GM19372 (cell line): Measurements from ENCODE around the gene ALMS1.
"Not testable (repeated sequence)": the region's sequence is repeated elsewhere in the genome, so short reads cannot be mapped to it uniquely, and the experiment has no call there.

ENCODE experiments used
- ATAC-seq: cut with Tn5 transposase; IDR thresholded peaks from one replicate; pipeline ENCODE4 v1.9.1; 2021; ENCODE audit warnings: mild to moderate bottlenecking, low read depth, moderate library complexity; ENCODE audit not compliant: unreplicated experiment

ALMS1 gene

DNA sequence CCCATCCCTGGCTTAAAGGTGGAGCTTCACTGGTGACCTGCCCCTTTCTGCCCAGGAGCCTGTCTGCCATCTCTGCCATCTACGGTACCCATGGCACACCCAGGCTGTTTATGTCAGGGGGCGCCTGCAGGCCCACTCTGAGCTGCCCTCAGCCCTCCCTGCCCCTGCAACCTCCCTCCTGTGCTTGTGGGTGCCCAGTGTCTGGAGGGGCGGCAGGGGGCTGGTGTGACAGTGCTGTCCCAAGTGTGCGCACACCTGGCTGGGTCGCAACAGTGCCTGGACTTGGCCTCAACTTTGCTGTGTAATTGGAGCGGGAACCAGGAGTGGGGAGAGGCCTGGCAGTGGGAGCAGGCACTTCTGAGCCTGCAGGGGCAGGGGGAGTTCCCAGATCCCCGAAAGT, 102.4 kb downstream of the ALMS1 start:
- no peak for ATAC-seq

DNA sequence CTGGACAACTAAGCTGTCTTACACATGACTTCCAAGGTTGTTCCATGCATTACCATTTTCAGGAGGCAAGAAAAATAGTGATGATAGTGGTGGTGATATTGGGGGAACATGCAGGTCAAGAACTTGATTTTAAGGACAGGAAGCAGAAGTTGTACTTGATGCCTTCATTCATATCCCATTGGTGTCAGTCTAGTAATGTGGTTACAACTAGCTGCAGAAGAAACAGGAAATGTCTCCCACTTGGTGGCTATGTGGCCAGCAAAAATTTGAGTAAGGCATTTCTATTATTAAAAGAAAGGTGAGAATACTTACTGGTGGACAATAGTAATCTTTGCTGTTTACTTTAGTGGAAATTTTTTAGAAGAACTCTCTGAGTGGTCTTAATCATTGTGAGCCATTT, 103.4 kb downstream of the ALMS1 start:
- ATAC-seq: peak; percentile 57

DNA sequence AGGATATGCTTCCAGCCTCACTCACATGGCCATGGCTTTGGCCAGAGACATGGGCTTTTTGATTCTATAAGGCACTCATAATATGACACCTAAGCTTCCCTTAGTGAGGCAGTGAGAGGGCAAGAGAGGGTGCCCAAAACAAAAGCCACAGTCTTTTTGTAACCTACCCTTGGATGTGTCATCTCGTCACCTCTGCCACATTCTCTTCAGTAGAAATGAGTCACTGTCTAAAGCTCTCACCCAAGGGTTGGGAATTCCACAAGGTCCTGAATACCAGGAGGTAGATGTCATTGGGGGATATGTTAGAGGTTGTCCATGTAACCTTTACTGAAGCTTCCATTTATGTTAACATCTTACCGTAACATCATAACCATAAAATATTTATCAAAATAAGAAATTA, 108.4 kb downstream of the ALMS1 start:
- no peak for ATAC-seq

DNA sequence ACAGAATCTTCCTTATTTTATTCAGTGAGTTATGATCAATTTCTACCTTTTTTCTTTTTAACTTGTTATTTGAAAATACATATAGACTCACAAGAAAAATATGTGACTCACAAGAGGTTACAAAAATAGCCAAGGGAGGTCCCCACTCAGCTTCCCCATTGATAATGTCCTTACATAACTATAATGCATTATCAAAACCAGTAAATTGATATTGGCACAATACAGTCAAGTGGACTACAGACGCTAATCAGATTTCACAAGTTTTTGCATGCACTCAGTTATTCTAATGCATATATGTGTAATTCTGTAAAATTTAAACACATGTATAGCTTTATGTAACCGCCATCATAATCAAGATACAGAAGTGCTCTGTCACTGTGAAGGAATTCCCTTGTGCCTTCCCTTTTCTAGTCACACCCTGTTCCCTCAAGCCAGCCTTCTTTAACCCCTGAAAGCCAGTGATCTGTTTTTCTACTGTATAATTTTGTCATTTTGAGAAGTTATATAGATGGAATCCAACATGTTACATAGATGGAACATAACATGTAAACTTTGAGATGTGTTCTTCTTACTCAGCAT, 118.4 kb downstream of the ALMS1 start:
- no peak for ATAC-seq

DNA sequence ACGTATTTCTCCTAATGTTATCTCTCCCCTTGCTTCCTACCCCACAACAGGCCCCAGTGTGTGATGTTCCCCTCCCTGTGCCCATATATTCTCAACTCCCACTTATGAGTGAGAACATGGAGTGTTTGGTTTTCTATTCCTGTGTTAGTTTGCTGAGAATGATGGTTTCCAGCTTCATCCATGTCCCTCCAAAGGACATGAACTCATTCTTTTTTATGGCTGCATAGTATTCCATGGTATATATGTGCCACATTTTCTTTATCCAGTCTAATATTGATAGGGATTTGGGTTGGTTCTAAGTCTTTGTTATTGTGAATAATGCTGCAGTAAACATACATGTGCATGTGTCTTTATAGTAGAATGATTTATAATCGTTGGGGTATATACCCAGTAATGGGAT, 119.2 kb downstream of the ALMS1 start:
- not testable (repeated sequence) for ATAC-seq

DNA sequence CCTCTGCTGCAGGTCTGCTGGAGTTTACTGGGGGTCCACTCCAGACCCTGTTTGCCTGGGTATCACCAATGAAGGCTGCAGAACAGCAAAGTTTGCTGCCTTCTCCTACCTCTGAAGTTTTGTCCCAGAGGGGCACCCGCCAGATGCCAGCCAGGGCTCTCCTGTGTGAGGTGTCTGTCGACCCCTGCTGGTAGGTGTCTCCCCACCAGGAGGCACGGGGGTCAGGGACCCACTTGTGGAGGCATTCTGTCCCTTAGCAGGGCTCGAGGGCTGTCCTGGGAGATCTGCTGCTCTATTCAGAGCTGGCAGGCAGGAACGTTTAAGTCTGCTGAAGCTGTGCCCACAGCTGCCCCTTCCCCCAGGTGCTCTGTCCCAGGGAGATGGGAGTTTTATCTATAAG, 124.8 kb downstream of the ALMS1 start:
- ATAC-seq: not testable (repeated sequence)

DNA sequence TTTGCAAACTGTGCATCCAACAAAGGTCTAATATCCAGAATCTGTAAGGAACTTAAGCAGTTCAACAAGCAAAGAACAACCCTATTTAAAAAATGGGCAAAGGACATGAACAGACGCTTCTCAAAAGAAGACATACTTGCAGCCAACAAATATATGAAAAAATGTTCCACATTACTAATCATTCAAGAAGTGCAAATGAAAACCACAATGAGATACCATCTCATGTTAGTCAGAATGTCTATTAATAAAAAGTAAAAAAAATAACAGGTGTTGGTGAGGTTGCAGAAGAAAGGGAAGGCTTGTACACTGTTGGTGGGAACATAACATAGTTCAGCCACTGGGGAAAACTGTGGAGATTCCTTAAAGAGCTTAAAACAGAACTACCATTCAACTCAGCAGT, 130.4 kb downstream of the ALMS1 start:
- no peak for ATAC-seq

DNA sequence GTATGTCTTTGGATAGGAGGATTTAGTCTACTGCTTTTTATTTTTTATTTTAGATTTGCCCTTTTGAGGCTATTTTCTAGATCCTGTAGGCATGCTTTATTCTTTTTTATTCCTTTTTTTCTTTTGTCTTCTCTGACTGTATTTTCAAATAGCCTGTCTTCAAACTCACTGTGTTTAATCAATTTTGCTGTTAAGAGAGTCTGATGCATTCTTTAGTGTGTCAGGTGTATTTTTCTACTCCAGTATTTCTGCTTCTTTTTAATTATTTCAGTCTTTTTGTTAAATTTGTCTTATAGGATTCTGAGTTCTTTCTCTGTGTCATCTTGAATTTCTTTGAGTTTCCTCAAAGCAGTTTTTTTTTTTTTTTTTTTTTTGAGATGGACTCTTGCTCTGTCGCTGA, 143.1 kb downstream of the ALMS1 start:
- no peak for ATAC-seq

DNA sequence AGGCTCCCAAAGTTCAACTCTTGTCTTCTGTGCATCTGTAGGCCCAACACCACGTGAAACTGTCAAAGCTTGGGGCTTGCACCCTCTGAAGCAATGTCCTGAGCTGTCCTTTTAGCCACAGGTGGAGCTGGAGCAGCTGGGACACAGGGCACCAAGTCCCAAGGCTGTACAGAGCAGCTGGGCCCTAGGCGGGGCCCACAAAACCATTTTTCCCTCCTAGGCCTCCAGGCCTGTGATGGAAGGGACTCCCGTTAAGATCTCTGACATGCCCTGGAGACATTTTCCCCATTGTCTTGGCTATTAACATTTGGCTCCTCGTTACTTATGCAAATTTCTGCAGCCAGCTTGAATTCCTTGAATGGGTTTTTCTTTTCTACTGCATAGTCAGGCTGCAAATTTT, 145.1 kb downstream of the ALMS1 start:
- not testable (repeated sequence) for ATAC-seq

DNA sequence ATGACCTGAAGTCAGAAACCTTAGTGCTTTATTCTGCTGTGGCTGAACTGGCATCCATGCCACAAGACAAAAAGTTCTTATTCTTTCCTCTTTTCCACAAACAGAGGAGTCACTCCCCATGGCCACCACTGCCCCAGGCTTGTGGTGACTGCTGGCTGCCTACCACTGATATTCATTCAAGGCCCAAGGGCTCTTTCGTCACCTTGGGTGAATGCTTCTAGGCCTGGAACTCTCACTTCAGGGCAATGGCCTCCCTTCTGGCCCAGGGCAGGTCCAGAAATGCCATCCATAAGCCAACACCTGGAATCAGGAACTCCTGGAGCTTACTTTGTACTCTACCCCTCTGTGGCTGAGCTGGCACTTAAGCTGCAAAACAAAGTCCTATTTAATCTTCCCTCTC, 146.7 kb downstream of the ALMS1 start:
- ATAC-seq: no peak

DNA sequence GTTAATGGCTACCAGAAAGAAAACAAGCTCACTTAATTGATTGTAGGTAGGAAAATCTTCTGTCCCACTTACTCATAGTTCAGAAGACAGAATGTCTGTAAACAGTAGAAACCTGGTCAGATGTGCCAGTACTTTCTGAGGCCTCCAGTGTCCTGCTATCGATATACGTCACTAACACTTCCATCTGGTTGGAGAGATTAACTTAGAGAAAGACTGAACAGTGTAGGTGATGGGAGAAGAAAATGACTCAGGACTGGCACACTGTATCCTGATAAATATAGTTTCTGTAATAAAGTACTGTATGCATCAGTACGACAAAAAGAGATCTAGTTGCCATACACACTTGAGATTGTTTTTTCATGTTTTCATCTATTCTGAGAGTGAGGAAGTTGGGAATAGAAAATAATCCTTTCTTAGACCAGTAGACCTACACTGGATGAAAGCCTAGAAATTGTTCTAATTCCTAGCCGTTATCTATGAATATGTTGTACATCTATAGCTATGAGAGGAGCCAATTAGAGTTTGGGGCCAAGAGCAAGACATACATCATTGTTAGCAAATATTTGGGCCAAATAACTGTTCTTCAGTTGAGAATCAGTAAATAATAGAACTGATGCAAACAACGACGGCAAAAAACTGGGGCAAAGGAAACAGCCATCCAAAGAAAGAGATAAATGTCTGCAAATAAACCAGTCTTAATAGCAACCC, 150.7 kb downstream of the ALMS1 start:
- no peak for ATAC-seq

DNA sequence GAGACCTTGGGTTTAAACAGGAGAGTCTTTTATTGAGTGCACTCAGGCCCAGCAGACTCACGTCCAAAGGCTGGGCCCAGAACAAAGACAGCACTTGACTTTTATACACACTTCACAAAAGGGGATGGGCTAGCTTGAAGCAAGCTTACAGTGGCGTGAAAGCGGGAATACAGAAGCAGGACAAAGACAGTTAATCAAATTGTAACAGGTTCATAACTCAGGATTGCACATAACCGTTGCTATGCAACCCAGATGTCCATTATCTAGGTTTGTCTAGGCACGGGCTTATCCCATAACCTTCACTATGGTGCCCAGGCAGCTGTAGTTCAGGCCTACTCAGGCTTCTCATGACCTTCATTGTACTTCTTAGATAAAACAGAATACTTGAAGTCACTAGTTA, 175.2 kb downstream of the ALMS1 start:
- ATAC-seq: not testable (repeated sequence)

DNA sequence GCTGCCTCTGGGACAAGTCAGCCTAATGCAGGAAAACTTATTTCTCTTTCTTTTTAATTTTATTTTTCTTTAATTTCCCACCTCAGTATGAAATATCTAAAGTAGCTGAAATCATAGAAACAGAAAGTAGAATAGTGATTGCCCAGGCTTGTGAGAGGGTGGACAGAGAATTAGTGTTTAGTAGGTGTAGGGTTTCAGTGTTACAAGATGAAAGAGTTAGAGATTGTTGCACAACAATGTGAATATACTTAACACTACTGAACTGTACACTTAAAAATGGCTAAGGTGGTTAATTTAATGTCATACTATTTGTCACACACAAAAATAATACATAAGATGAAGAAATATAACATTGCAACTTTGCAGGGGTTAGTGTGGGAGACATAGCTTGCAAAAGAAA, 175.8 kb downstream of the ALMS1 start:
- no peak for ATAC-seq

DNA sequence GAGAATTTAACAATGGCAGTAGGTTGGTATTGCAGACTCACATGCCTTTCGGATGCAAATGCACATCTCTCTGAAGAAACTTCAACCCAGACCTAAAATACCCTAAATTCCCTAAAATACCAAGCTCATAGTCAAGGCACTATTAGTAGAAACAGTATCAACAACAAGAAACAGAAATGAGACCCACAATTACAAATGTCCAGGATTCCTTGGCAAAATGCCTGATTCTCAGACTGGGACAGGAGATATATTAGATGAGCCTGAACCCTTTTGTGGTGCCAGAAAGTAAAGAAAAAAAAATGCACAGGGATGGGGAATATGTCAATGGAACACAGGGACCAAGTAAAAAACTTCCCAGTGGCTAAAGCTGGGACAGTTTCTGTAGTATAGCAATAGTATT, 179.3 kb downstream of the ALMS1 start:
- no peak for ATAC-seq

DNA sequence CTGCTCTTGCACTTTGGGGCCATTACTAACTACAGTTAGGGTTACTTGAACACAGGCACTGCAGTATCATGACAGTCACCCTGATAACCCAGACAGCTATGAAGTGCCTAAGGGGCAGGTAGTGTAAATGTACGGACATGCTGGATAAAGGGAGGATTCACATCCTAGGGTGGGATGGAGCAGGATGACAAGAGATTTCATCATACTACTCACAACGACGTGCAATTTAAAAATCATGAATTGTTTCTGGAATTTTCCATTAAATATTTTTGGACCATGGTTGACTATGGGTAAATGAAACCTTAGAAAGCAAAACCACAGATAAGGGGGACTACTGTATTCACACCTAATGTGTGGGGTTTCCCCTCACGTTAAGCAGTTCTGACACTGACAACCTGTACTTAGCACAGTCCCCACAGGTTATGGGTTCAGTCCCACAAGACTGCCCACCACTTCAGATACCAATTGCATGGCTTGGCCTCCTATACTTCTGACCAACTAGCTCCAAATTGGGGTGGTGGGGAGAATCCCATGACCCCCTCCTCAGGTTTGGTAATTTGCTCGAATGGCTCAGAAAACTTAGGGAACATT, 180.7 kb downstream of the ALMS1 start:
- no peak for ATAC-seq

DNA sequence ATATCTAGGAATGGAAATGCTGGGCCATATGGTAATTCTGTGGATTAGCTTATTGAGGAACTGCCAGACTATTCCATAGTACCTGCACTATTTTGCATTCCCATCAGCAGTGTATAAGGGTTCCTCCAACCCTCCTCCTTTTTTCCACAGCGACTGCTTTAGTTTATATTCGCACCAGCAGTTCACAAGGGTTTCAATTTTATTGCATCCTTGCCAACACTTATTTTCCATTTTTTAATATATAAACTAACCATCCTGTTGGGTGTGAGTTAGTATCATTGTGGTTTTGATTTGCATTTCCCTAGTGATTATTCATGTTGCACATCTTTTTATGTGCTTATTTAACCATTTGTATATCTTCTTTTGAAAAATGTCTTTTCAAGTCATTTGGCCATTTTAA, 189.6 kb downstream of the ALMS1 start:
- ATAC-seq: no peak

DNA sequence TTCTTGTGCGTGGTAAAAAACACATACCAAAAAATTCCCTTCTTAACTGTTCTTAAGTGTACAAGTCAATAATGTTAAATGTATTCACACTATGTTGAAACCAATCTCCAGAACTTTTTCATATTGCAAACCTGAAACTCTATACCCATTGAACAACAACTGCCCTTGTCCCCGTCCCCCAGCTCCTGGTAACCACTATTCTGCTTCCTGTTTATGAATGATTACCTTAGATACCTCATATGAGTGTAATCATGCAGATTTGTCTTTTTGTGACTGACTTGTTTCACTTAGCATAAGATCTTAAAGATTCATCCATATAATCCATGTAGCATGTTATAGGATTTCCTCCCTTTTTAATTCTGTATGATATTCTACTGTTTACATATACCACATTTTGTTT, 196.7 kb downstream of the ALMS1 start:
- ATAC-seq: no peak

DNA sequence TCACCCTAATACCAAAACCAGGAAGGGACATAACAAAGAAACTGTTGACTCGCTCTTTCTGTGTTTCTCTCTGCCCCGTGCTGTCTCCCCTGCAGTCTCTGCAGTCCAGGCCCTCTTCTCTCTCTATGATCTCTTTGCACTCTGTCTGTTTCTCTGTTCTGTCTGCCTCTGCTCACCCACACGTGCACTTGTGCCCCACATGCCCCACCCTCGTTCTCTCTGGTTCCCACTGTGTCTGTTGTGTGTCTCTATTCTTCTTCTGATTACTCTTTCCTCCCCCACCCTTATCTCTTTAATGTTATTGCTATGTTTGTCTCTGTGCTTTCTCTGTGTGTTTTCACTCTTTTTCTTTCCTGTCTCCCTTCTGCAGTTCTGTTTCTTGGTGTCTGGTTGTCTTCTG, 202.5 kb downstream of the ALMS1 start:
- no peak for ATAC-seq

DNA sequence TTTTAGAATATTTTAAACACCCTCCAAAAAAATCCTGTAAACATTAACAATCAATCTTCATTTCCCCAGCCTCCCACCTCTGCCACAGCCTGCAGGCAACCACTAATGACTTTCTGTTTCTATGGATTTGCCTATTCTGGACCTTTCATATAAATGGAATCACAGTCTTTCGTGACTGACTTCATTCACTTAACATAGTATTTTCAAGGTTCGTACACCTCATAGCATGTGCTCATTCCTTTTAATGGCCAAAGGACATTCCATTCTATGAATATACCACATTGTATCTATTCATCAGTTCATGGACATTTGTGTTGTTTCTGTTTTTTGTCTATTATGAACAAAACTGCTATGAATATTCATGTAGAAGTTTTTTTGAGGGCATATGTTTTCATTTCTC, 208.0 kb downstream of the ALMS1 start:
- ATAC-seq: no peak

DNA sequence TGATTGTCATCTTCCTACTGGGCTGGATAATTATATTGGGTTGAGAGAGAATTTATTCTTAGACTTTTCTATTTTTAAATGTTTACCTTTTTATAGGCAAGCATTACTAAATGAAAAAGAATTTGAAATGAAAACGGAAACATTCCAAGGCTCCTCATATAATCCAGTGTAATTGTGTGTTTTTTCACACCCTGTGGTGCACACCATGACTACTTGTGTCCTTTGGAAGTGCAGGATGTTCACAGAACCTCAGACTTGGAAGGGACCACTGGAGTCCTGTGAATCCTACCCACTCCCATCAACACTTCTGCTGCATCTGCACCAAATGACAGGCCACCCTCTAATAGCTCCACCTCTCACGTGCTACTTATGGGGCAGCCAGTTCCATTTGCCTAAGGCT, 208.6 kb downstream of the ALMS1 start:
- no peak for ATAC-seq

DNA sequence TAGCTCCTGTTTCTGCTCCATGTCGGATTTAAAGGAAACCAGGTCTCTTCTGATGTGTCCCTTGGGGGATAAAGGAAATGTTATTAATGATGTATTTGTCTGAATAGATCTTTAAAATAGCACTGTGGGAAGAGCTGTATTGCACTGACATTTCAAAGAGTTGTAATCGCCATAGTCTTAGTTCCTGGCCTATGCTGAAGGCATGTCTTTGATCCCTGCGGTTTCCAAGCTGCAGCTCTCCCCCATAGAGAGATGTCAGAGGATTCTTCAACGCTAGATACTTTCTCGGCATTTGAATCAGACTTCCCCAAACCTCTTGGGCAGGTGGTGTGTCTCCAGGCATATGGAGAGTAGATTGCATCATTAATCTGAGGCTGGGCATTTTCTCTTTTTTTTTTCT, 216.1 kb downstream of the ALMS1 start:
- ATAC-seq: no peak

DNA sequence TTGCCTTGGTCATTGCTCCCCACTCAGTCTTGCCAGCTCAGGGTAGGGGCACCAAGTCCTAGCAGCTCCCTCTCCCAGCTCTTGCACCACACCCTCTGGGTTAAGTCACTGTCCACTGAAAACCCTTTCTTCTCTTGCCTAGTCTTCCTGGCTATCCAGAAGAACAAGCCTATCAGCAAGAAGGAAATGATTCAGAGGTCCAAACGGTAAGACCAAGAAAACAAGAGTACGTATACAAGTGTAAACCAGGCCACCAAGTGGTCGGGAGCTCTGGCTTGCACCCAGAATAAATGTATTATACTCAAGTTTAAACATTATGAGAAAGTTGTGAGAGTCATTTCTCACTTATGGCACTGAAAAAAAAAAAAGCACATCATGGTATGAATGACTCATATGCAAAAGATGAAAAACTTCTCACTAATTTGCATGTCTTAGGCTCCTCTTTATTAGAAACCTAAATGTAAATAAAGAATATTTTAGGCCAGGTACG, 217.5 kb downstream of the ALMS1 start:
- not testable (repeated sequence) for ATAC-seq
